IMR-90 (cell line): ENCODE data around the gene OSBPL2. TPM values are rescaled to one million over a fixed set of nuclear protein-coding genes. Genes with fewer than 3 reads are reported as not detected.

Experiments
- ATAC-seq: fragments of 200-7000 bp; cut with Tn5 transposase; 2 replicates; pipeline ENCODE4 v1.9.1; 2020; ENCODE audit warnings: low read depth, mild to moderate bottlenecking, moderate library complexity
- BruUV-seq: library from RNA; stranded (reverse); fragments of 400-500 nt; replicated peaks from 2 replicates; lab custom pipeline; 2021; lab: Mats Ljungman, UMichigan
- CTCF ChIA-PET: fragments of 300-600 bp; formaldehyde crosslinking; extraction: SDS; loops from one replicate; lab custom pipeline; 2021; ENCODE audit warnings: antibody characterized with exemption; lab: Yijun Ruan, JAX
- POLR2A ChIA-PET: fragments of 300-600 bp; sonication (Branson Sonifier 250); formaldehyde crosslinking; loops from one replicate; lab custom pipeline; 2022; ENCODE audit warnings: antibody characterized with exemption; ENCODE audit not compliant: unreplicated experiment; lab: Charles Lee
- DNase-seq: peaks from one replicate; pipeline ENCODE4 v3.0.0; 2013
- H2AFZ ChIP-seq: replicated peaks from 2 replicates; pipeline ENCODE3; 2013; ENCODE audit warnings: low read length, mild to moderate bottlenecking; ENCODE audit not compliant: poor library complexity
- H2AK5ac ChIP-seq: 2 replicates; pipeline ENCODE4 v1.6.1; 2013; ENCODE audit warnings: low read depth, low read length, inconsistent platforms
- H2AK9ac ChIP-seq: replicated peaks from 2 replicates; pipeline ENCODE3; 2013; ENCODE audit warnings: mild to moderate bottlenecking, low read depth, low read length, moderate library complexity; ENCODE audit not compliant: poor library complexity
- H2BK120ac ChIP-seq: 2 replicates; pipeline ENCODE4 v1.6.1; 2013; ENCODE audit warnings: low read depth, low read length, inconsistent platforms
- H2BK15ac ChIP-seq: 3 replicates; pipeline ENCODE4 v1.6.1; 2013; ENCODE audit warnings: low read depth, low read length, inconsistent platforms
- H2BK20ac ChIP-seq: 2 replicates; pipeline ENCODE4 v1.6.1; 2013; ENCODE audit warnings: low read depth, mild to moderate bottlenecking, inconsistent platforms, low read length, moderate library complexity
- H2BK5ac ChIP-seq: 2 replicates; pipeline ENCODE4 v1.6.1; 2013; ENCODE audit warnings: mild to moderate bottlenecking, low read depth, low read length, inconsistent platforms; ENCODE audit not compliant: poor library complexity, severe bottlenecking
- H3K14ac ChIP-seq: replicated peaks from 2 replicates; pipeline ENCODE4 v1.6.1; 2013; ENCODE audit warnings: low read depth, low read length, inconsistent platforms
- H3K18ac ChIP-seq: 2 replicates; pipeline ENCODE4 v1.6.1; 2013; ENCODE audit warnings: low read depth, low read length, control low read depth
- H3K23ac ChIP-seq: 2 replicates; pipeline ENCODE4 v1.6.1; 2013; ENCODE audit warnings: low read depth, low read length, inconsistent platforms
- H3K27ac ChIP-seq: 2 replicates; pipeline ENCODE4 v1.5.1; 2013; ENCODE audit warnings: mild to moderate bottlenecking, control low read depth, low read length; ENCODE audit not compliant: insufficient read depth
- H3K27me3 ChIP-seq: 2 replicates; pipeline ENCODE4 v1.6.1; 2013; ENCODE audit warnings: low read length; ENCODE audit not compliant: control insufficient read depth, insufficient read depth
- H3K36me3 ChIP-seq: 2 replicates; pipeline ENCODE4 v1.6.1; 2013; ENCODE audit warnings: low read length, mixed read lengths; ENCODE audit not compliant: control insufficient read depth, insufficient read depth
- H3K4ac ChIP-seq: 2 replicates; pipeline ENCODE4 v1.6.1; 2013; ENCODE audit warnings: low read depth, low read length, inconsistent platforms
- H3K4me1 ChIP-seq: 2 replicates; pipeline ENCODE4 v1.6.1; 2013; ENCODE audit warnings: low read length, mixed read lengths; ENCODE audit not compliant: control insufficient read depth, insufficient read depth
- H3K4me2 ChIP-seq: 2 replicates; pipeline ENCODE4 v1.6.1; 2013; ENCODE audit warnings: low read depth, mild to moderate bottlenecking, control low read depth, low read length, moderate library complexity
- H3K4me3 ChIP-seq: 2 replicates; pipeline ENCODE4 v1.5.1; 2013; ENCODE audit warnings: low read depth, mild to moderate bottlenecking, control low read depth, low read length, moderate library complexity; ENCODE audit not compliant: insufficient read depth
- H3K56ac ChIP-seq: 2 replicates; pipeline ENCODE4 v1.6.1; 2013; ENCODE audit warnings: low read length, inconsistent platforms; ENCODE audit not compliant: insufficient read depth; ENCODE audit errors: extremely low read depth
- H3K79me1 ChIP-seq, 2 experiments: 2 replicates each; pipeline ENCODE4 v1.6.1; 2013; ENCODE audit warnings: low read length in 2 of 2, inconsistent platforms in 1 of 2, low read depth in 1 of 2
- H3K9ac ChIP-seq: 2 replicates; pipeline ENCODE4 v1.6.1; 2013; ENCODE audit warnings: low read depth, low read length, control low read depth
- H3K9me1 ChIP-seq: 2 replicates; pipeline ENCODE4 v1.6.1; 2013; ENCODE audit warnings: low read length, inconsistent platforms; ENCODE audit not compliant: insufficient read depth
- H3K9me3 ChIP-seq: 2 replicates; pipeline ENCODE4 v1.6.1; 2013; ENCODE audit warnings: low read length; ENCODE audit not compliant: control insufficient read depth, insufficient read depth
- H4K20me1 ChIP-seq: 2 replicates; pipeline ENCODE4 v1.6.1; 2013; ENCODE audit warnings: low read length, inconsistent platforms; ENCODE audit not compliant: insufficient read depth
- H4K5ac ChIP-seq: 2 replicates; pipeline ENCODE4 v1.6.1; 2013; ENCODE audit warnings: mild to moderate bottlenecking, low read depth, low read length, control low read depth
- H4K8ac ChIP-seq, 2 experiments: 2 replicates each; pipeline ENCODE4 v1.6.1; 2013; ENCODE audit warnings: low read depth in 2 of 2, low read length in 2 of 2, control low read depth in 1 of 2, inconsistent platforms in 1 of 2
- H4K91ac ChIP-seq: 2 replicates; pipeline ENCODE4 v1.6.1; 2013; ENCODE audit warnings: low read depth, low read length, inconsistent platforms; ENCODE audit not compliant: insufficient read depth
- BHLHE40 ChIP-seq: fragments of 150-350 bp; IDR thresholded peaks from 2 replicates; pipeline ENCODE4 v1.6.1; 2016; ENCODE audit warnings: mild to moderate bottlenecking, low read depth, low read length
- CEBPB ChIP-seq: IDR thresholded peaks from 2 replicates; pipeline ENCODE4 v1.6.1; 2012; ENCODE audit warnings: low read depth, low read length, improper control_type of control experiment
- CHD1 ChIP-seq: IDR thresholded peaks from 2 replicates; pipeline ENCODE4 v1.6.1; 2012; ENCODE audit warnings: low read depth, low read length, improper control_type of control experiment
- CTCF ChIP-seq: conservative IDR thresholded peaks from 2 replicates; pipeline ENCODE4 v1.5.1; 2012; ENCODE audit warnings: mild to moderate bottlenecking, low read depth, low read length, improper control_type of control experiment
- ELK1 ChIP-seq: fragments of 150-350 bp; IDR thresholded peaks from 2 replicates; pipeline ENCODE4 v1.6.1; 2016; ENCODE audit warnings: low read depth, mild to moderate bottlenecking, low read length, moderate library complexity, borderline replicate concordance
- FOS ChIP-seq: fragments of 150-350 bp; IDR thresholded peaks from 2 replicates; pipeline ENCODE4 v1.6.1; 2016; ENCODE audit warnings: low read depth, low read length
- MAFK ChIP-seq: IDR thresholded peaks from 2 replicates; pipeline ENCODE4 v1.6.1; 2012; ENCODE audit warnings: low read depth, low read length, improper control_type of control experiment
- MAZ ChIP-seq: IDR thresholded peaks from 2 replicates; pipeline ENCODE4 v1.6.1; 2012; ENCODE audit warnings: low read depth, mild to moderate bottlenecking, low read length, improper control_type of control experiment, moderate library complexity, borderline replicate concordance
- MXI1 ChIP-seq: IDR thresholded peaks from 2 replicates; pipeline ENCODE4 v1.6.1; 2012; ENCODE audit warnings: low read depth, mild to moderate bottlenecking, low read length, moderate library complexity, borderline replicate concordance
- NFE2L2 ChIP-seq: fragments of 150-350 bp; IDR thresholded peaks from 2 replicates; pipeline ENCODE4 v1.6.1; 2016; ENCODE audit warnings: low read depth, mild to moderate bottlenecking, low read length
- POLR2A ChIP-seq: IDR thresholded peaks from 2 replicates; pipeline ENCODE4 v1.6.1; 2012; ENCODE audit warnings: mild to moderate bottlenecking, low read depth, low read length
- RAD21 ChIP-seq: IDR thresholded peaks from 2 replicates; pipeline ENCODE4 v1.6.1; 2012; ENCODE audit warnings: low read length, improper control_type of control experiment
- RCOR1 ChIP-seq: IDR thresholded peaks from 2 replicates; pipeline ENCODE4 v1.6.1; 2012; ENCODE audit warnings: mild to moderate bottlenecking, low read length, improper control_type of control experiment; ENCODE audit not compliant: insufficient replicate concordance
- RFX5 ChIP-seq: IDR thresholded peaks from 2 replicates; pipeline ENCODE4 v1.8.0; 2012; ENCODE audit warnings: low read depth, mild to moderate bottlenecking, low read length, moderate library complexity
- SMC3 ChIP-seq: fragments of 150-350 bp; IDR thresholded peaks from 2 replicates; pipeline ENCODE4 v1.6.1; 2016; ENCODE audit warnings: low read depth, mild to moderate bottlenecking, antibody characterized with exemption, low read length, moderate library complexity
- USF2 ChIP-seq: fragments of 150-350 bp; IDR thresholded peaks from 2 replicates; pipeline ENCODE4 v1.6.1; 2017; ENCODE audit warnings: mild to moderate bottlenecking, antibody characterized with exemption, low read length, low read depth
- WGBS, 2 experiments: methylation state at CpG; one replicate each; pipeline versions ENCODE4 v1.1.5 to v1.1.7; 2013; ENCODE audit warnings: missing lambda C conversion rate in 2 of 2; ENCODE audit not compliant: insufficient read length in 1 of 2; ENCODE audit errors: extremely low coverage in 2 of 2; 5-methylcytosine and 5-hydroxymethylcytosine counted together
- dilution Hi-C: fragments of 300-500 bp; cut with HindIII; formaldehyde crosslinking; loops from one replicate; pipeline ENCODE4 v1.14.3; 2018; ENCODE audit warnings: low sequenced_read_pairs; ENCODE audit not compliant: unreplicated experiment
- in situ Hi-C: fragments of 300-500 bp; cut with MboI; formaldehyde crosslinking; loops from 3 replicates; pipeline ENCODE4 v1.14.3; 2019; ENCODE audit warnings: low sequenced_read_pairs, inconsistent platforms, mixed read lengths
- intact Hi-C: fragments of 100-400 bp; cut with micrococcal nuclease; formaldehyde crosslinking; loops from 2 replicates; pipeline ENCODE4 v1.10.0; 2022
- polyA plus RNA-seq, 3 experiments: library from polyadenylated mRNA; depleted of rRNA; stranded (reverse); fragments of >200 nt; gene quantifications; 2 replicates each; pipeline ENCODE4 v1.2.3, GENCODE V29; 2012; ENCODE audit warnings: low replicate concordance in 1 of 3
- total RNA-seq: library from RNA; depleted of rRNA; stranded (reverse); fragments of >200 nt; gene quantifications from 2 replicates; pipeline ENCODE4 v1.2.3, GENCODE V29; 2012

The OSBPL2 gene
- total and polyA plus RNA-seq, 2 of the 4 experiments (the other 2 are of a cell fraction) = 19.3 to 27.6 TPM

- H2AFZ ChIP-seq = no peak overlapping the region
- peaks cover 0 to 24% of the 10 kb centered on the region in 2 experiments; a peak in 2 of 4 replicates for H3K79me1 ChIP-seq
- no peak overlapping the region for H3K14ac ChIP-seq
- in situ Hi-C loops (no loop called here), dilution Hi-C loops (no loop called here), intact Hi-C loops (loop anchor here (10.0 kb wide), 1 partner anchor 194 kb away; no protein-coding TSS in a partner anchor)
- no peak overlapping the region for H3K4ac ChIP-seq
- BruUV-seq = no TSS peak
- peaks cover 21% of the 10 kb centered on the region for H4K20me1 ChIP-seq
- WGBS, 2 experiments = 68% methylated on average over 4 of the region's 11 CpGs; no CpG with 5 or more reads in 1 of the 2 experiments
- no peak overlapping the region for H2BK20ac ChIP-seq
- H3K4me1 ChIP-seq = peaks cover 12% of the 10 kb centered on the region
- no peak overlapping the region for H3K27ac ChIP-seq
- no peak overlapping the region for H2AK9ac ChIP-seq
- no peak overlapping the region for H3K23ac ChIP-seq
- no peak overlapping the region for H2BK120ac ChIP-seq
- H4K91ac ChIP-seq = no peak overlapping the region
- H3K4me3 ChIP-seq = no peak overlapping the region
- H3K9ac ChIP-seq = no peak overlapping the region
- H4K5ac ChIP-seq = no peak overlapping the region
- H3K9me1 ChIP-seq = 0 out of 2 replicates have a peak, but pooled peaks cover 6% of the 10 kb centered on the region
- H3K18ac ChIP-seq = no peak overlapping the region
- no peak overlapping the region for H2BK5ac ChIP-seq
- ATAC-seq (no peak), DNase-seq (no peak)
- no peaks in the 10 kb centered on the region for H3K9me3 ChIP-seq
- CTCF ChIA-PET = interaction anchor here (1.2 to 1.5 kb wide), 2 partner anchors 75 to 82 kb away, joined by 6 to 10 read pairs; no protein-coding TSS in a partner anchor
- H2BK15ac ChIP-seq = no peak overlapping the region
- H2AK5ac ChIP-seq = no peak overlapping the region
- no peak overlapping the region for H4K8ac ChIP-seq
- no peaks in the 10 kb centered on the region for H3K27me3 ChIP-seq
- TF ChIP-seq NFE2L2 (no peak), MAFK (no peak), CTCF (no peak), USF2 (no peak), RCOR1 (no peak), ELK1 (no peak), SMC3 (no peak), MXI1 (no peak), MAZ (no peak), RAD21 (no peak), BHLHE40 (no peak), CHD1 (no peak), CEBPB (no peak), POLR2A (no peak), RFX5 (no peak), FOS (no peak)
- H3K4me2 ChIP-seq = no peak overlapping the region
- no peak overlapping the region for H3K56ac ChIP-seq
- peaks cover 24% of the 10 kb centered on the region for H3K36me3 ChIP-seq
- POLR2A ChIA-PET = no interaction called here
These were observed 62.0 kb downstream of the OSBPL2 start for GRCh38 chr20:62300319-62300718.
